ENCODE results near the gene SH3GLB1. TPM values are rescaled to one million over a fixed set of nuclear protein-coding genes. Genes with fewer than 3 reads are reported as not detected.

The SH3GLB1 gene
- total RNA-seq, 2 experiments from 2014 or later: 17.7 to 37.5 TPM

DNA sequence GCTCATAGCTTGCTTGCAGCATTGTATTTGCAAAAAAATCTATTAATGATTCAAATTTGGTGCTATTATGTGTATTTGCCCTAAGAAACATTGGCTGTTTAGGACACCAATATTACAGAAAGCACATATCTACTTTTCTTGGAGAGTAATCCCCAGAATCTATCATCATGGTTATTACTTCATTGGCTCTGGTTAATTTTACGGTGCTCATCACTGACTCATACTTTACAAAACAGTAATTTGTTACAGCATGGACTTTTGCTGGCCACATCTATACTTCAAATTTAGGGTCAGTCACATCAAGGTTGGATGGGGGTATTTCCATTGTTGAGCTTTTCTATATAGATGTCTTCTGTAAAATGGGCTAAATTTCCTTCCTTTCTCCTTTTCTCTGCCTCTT is 45.7 kb downstream of the SH3GLB1 start:
- Histone ChIP-seq H3K9me2 (ENCODE audit: insufficient read depth, low read length) (no peaks in the 10 kb centered on the region), H3K27ac (ENCODE audit: low read depth, low read length, poor library complexity, severe bottlenecking) (no peak overlapping the region), H3K79me2 (ENCODE audit: insufficient read depth, low read depth, low read length) (no peaks in the 10 kb centered on the region), H3K36me3 (ENCODE audit: insufficient read depth, low read length) (peaks cover 12% of the 10 kb centered on the region), H3K9me3 (ENCODE audit: low read length) (no peaks in the 10 kb centered on the region), H3K4me3 (ENCODE audit: low read depth, low read length, poor library complexity, severe bottlenecking) (no peak overlapping the region), H3K4me2 (ENCODE audit: low read length) (no peak overlapping the region), H2AFZ (ENCODE audit: low read length) (no peak overlapping the region), H3K4me1 (ENCODE audit: insufficient read depth, low read length, poor library complexity, severe bottlenecking) (peaks cover 19% of the 10 kb centered on the region), H4K20me1 (ENCODE audit: insufficient read depth, low read length) (no peaks in the 10 kb centered on the region)
- BruUV-seq (replicated peaks): no TSS peak
- CTCF ChIA-PET (ENCODE audit: unreplicated experiment): no interaction called here
- intact Hi-C loops (cut with micrococcal nuclease; ENCODE audit: unreplicated experiment): no loop called here
- no peak for DNase-seq (ENCODE audit: low spot score)
- TF ChIP-seq EZH2phosphoT487 (IDR thresholded peaks at IDR 0.05; ENCODE audit: borderline replicate concordance, low read depth, low read length) (no peak), CTCF (conservative IDR thresholded peaks at IDR 0.05; ENCODE audit: low read length) (no peak)
- POLR2A ChIA-PET: interaction anchor here (0.7 to 1.4 kb wide), 4 partner anchors 76 to 357 kb away, joined by 3 to 6 read pairs (median 4); no protein-coding TSS in a partner anchor

DNA sequence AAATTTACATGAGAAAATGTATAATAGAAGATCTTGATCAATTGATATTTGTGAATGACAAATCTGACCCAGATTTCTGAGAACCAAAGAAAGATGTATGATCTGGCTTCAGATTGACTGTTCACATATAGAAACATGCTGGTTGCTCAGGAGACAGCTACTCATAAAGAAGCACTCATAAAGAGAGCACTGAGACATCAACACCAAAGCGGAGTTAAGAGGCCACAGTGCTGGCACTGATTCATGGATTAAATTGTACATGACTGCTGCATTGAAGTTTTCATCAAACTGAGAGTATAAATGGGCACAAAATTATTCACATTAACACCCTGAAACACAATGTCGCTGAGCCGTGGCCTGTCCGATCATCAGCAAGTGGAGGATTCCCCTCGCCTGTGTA is 46.2 kb downstream of the SH3GLB1 start:
- H3K79me2 ChIP-seq (ENCODE audit: insufficient read depth, low read depth, low read length): no peaks in the 10 kb centered on the region
- POLR2A ChIA-PET: interaction anchor here (1.2 to 1.4 kb wide), 2 partner anchors 76 to 357 kb away, joined by 3 to 6 read pairs; no protein-coding TSS in a partner anchor
- H3K36me3 ChIP-seq (ENCODE audit: insufficient read depth, low read length): peaks cover 8% of the 10 kb centered on the region
- no peaks in the 10 kb centered on the region for H4K20me1 ChIP-seq (ENCODE audit: insufficient read depth, low read length)
- TF ChIP-seq CTCF (conservative IDR thresholded peaks at IDR 0.05; ENCODE audit: low read length) (no peak), EZH2phosphoT487 (IDR thresholded peaks at IDR 0.05; ENCODE audit: borderline replicate concordance, low read depth, low read length) (no peak)
- no peak overlapping the region for H3K27ac ChIP-seq (ENCODE audit: low read depth, low read length, poor library complexity, severe bottlenecking)
- intact Hi-C loops (cut with micrococcal nuclease; ENCODE audit: unreplicated experiment): no loop called here
- peaks cover 23% of the 10 kb centered on the region for H3K4me1 ChIP-seq (ENCODE audit: insufficient read depth, low read length, poor library complexity, severe bottlenecking)
- H3K9me3 ChIP-seq (ENCODE audit: low read length): no peaks in the 10 kb centered on the region
- no peak overlapping the region for H3K4me2 ChIP-seq (ENCODE audit: low read length)
- CTCF ChIA-PET (ENCODE audit: unreplicated experiment): no interaction called here
- BruUV-seq (replicated peaks): no TSS peak
- no peak overlapping the region for H2AFZ ChIP-seq (ENCODE audit: low read length)
- no peak for DNase-seq (ENCODE audit: low spot score)
- no peak overlapping the region for H3K4me3 ChIP-seq (ENCODE audit: low read depth, low read length, poor library complexity, severe bottlenecking)
- H3K9me2 ChIP-seq (ENCODE audit: insufficient read depth, low read length): no peaks in the 10 kb centered on the region

GRCh38 chr1:86751923-86752322 is 47.5 kb downstream of the SH3GLB1 start:
- no peaks in the 10 kb centered on the region for H4K20me1 ChIP-seq (ENCODE audit: insufficient read depth, low read length)
- no peak for TF ChIP-seq EZH2phosphoT487 (IDR thresholded peaks at IDR 0.05; ENCODE audit: borderline replicate concordance, low read depth, low read length)
- no peak for TF ChIP-seq CTCF (conservative IDR thresholded peaks at IDR 0.05; ENCODE audit: low read length)
- H3K4me1 ChIP-seq (ENCODE audit: insufficient read depth, low read length, poor library complexity, severe bottlenecking): peaks cover 35% of the 10 kb centered on the region
- no peaks in the 10 kb centered on the region for H3K9me2 ChIP-seq (ENCODE audit: insufficient read depth, low read length)
- no peak for DNase-seq (ENCODE audit: low spot score)
- H3K4me3 ChIP-seq (ENCODE audit: low read depth, low read length, poor library complexity, severe bottlenecking): no peak overlapping the region
- intact Hi-C loops (cut with micrococcal nuclease; ENCODE audit: unreplicated experiment): no loop called here
- no peaks in the 10 kb centered on the region for H3K79me2 ChIP-seq (ENCODE audit: insufficient read depth, low read depth, low read length)
- H3K4me2 ChIP-seq (ENCODE audit: low read length): no peak overlapping the region
- ChIA-PET POLR2A (interaction anchor here (0.6 to 2.7 kb wide), 4 partner anchors 12 to 208 kb away, joined by 3 to 9 read pairs (median 3); no protein-coding TSS in a partner anchor), CTCF (ENCODE audit: unreplicated experiment) (no interaction called here)
- H3K27ac ChIP-seq (ENCODE audit: low read depth, low read length, poor library complexity, severe bottlenecking): no peak overlapping the region
- no TSS peak for BruUV-seq (replicated peaks)
- no peaks in the 10 kb centered on the region; the same call in 1 of the 2 replicates for H3K36me3 ChIP-seq (ENCODE audit: insufficient read depth, low read length)
- H2AFZ ChIP-seq (ENCODE audit: low read length): no peak overlapping the region
- no peaks in the 10 kb centered on the region for H3K9me3 ChIP-seq (ENCODE audit: low read length)
